GM12865 (cell line): ENCODE results near the gene STRBP.

Experiments used
- DNase-seq: peaks from one replicate; pipeline ENCODE4 v3.0.0; 2010; ENCODE audit warnings: low read depth
- H3K4me3 ChIP-seq: 2 replicates; pipeline ENCODE4 v1.5.1; 2011; ENCODE audit warnings: mild to moderate bottlenecking, low read depth, low read length, control low read depth
- TF ChIP-seq, protein P1 (sequence below): IDR thresholded peaks from 2 replicates; pipeline ENCODE4 v1.5.1; 2011; ENCODE audit warnings: low read length, control low read depth, low read depth, inconsistent platforms; ENCODE audit not compliant: insufficient read depth; ENCODE audit errors: missing control alignments

Gene STRBP

DNA sequence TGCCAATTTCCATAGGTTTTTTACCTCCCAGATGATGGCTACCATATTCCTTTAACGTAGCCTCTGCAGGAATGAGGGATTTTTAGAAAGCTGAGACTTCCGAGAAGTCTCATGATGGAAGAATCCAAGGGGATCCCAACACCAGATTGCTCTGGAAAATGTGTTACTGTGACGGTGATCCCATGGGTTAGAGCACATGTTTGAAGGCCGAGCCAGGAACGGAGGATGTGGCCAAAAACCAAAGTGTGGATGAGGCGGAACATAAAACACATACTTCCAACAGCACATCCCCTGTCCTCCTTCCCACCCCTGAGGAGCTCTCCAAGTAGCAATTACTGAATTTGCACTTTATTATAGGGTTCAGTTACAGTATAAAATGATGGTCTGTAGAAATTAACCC lies 152.3 kb downstream of the STRBP start:
- DNase-seq, result no peak
- TF ChIP-seq, protein P1, sequence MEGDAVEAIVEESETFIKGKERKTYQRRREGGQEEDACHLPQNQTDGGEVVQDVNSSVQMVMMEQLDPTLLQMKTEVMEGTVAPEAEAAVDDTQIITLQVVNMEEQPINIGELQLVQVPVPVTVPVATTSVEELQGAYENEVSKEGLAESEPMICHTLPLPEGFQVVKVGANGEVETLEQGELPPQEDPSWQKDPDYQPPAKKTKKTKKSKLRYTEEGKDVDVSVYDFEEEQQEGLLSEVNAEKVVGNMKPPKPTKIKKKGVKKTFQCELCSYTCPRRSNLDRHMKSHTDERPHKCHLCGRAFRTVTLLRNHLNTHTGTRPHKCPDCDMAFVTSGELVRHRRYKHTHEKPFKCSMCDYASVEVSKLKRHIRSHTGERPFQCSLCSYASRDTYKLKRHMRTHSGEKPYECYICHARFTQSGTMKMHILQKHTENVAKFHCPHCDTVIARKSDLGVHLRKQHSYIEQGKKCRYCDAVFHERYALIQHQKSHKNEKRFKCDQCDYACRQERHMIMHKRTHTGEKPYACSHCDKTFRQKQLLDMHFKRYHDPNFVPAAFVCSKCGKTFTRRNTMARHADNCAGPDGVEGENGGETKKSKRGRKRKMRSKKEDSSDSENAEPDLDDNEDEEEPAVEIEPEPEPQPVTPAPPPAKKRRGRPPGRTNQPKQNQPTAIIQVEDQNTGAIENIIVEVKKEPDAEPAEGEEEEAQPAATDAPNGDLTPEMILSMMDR, result no peak
- H3K4me3 ChIP-seq, result no peak overlapping the region

DNA sequence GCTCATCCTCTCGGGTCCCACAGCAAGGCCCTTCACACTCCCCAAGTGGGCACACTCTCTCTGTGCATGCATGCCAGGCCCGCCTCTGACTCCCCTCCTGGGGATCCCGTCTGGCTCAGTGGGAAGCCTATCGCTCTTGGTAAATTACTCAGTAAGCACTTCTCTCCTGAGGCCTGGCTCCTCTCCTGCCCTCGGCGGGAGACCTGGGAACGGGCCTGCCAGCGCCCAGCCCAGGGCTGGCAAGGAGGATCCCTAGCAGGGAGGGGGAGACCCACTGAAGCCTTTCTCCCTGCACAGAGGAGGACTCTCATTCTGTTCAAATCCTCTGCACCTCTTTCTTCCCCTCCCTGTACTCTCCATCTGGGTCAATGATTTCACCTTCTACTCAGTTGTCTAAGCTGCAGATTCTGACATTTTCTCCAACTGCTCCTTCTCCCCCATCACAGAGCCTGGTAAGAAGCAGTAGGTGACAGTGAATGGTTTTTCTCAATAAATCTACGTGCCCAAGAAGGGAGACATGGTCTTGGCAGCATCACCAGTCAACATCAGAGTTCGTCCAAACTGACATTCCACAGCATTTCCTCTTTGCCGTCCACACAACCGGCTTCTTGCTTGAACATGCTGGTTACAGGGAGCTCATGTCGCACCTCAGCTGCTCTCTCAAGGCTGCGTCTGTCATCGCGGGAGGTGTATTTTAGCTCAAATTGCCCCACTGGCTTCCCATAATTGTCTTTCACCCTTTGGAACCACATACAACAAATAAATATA lies 153.1 kb downstream of the STRBP start:
- H3K4me3 ChIP-seq, result no peak overlapping the region
- DNase-seq, result no peak
- TF ChIP-seq, protein P1, result no peak

DNA sequence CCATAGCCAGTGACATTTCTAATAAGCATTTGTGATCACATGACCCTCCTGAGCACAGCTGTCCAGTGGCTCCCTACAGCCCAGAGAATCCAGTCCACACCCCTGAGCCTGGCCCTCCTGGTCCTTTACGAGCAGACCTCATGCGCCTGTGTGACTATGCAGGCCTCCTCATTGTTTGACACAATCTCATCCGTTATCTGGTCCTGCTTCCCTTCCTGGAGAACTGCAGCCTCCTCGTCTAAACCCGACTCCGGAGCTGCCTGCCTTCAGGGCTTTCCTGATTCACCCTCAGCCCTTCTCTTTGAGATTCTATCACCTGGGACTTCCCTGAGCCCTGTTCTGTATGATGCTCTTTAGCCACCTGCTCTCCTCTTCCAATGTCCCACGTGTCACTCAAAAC lies 155.2 kb downstream of the STRBP start:
- DNase-seq, result no peak
- no peak overlapping the region for H3K4me3 ChIP-seq
- TF ChIP-seq, protein P1, result no peak

DNA sequence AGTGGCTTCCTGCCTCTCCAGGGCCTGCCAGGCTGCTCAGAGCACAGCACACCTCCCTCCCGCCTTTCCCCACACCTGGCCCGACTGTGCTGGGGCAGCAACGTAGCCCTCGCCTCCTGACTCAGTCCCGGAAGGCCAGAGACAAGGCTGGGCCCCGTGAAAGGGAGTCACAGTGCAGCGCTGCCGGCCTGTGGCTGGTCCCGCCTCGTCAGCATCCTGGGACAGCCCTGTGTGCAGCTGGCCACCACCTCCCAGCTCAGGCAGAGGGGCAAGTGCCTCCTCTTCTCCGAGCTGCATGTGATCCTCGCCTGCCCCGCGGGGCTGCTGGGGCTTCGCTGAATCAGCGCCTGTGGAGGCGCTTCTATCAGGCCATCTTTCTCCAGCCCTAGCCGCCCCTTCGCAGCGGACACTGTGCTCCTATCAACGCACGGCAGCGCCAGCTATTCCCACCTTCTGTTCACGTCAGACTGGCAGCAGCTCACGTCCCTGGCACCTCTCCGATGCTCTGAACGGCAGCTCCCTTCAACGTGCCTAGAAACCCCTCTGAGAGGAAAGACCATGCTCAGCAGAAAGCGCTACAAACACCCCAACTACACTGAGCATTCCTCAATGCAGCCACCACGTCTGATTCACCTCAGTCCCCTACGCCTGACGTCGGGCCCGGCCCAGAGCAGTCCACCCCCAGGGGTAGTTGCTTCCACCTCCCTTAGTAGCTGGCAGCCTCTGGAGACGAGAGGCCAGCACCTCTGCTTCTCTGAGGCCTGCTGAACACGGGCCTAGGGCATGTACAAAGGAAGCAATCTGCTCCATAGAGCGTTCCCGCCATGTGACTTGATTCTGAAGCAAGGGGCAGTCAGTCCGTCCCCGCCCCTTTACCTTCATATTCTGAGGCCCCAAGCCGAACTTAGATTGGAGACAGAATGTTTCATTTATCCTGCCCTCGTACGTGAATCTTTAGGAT lies 156.1 kb downstream of the STRBP start:
- DNase-seq, result peak; percentile 34
- TF ChIP-seq, protein P1, result no peak
- no peak overlapping the region for H3K4me3 ChIP-seq

DNA sequence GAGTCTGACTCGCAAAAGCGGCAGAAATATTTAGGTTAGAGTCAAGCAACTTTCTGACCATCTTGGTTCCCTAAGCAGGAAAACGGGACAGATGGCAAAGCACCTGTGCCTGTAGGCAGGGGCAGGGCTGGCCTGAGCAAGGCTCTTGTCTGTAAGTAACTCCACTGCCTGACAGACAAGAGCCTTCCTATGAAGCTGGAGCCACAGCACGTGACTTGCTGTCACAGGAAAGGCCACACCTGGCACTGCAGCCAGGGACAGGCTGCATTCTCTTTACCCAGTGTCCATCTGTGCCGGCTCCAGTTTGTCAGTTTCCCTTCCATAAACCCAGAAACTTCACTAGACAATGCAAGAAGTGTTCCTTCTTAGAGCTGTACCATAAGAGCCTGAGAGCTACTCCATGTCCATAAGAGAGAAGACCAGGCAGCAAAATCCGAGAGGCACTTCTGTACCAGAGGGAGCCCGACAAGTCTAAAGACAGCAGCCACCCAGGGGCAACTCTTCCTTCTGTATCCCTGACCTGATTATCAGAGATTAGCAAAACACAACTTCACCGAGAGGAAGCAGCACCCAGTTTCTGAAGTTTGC lies 156.9 kb downstream of the STRBP start:
- H3K4me3 ChIP-seq, result no peak overlapping the region
- DNase-seq, result no peak

DNA sequence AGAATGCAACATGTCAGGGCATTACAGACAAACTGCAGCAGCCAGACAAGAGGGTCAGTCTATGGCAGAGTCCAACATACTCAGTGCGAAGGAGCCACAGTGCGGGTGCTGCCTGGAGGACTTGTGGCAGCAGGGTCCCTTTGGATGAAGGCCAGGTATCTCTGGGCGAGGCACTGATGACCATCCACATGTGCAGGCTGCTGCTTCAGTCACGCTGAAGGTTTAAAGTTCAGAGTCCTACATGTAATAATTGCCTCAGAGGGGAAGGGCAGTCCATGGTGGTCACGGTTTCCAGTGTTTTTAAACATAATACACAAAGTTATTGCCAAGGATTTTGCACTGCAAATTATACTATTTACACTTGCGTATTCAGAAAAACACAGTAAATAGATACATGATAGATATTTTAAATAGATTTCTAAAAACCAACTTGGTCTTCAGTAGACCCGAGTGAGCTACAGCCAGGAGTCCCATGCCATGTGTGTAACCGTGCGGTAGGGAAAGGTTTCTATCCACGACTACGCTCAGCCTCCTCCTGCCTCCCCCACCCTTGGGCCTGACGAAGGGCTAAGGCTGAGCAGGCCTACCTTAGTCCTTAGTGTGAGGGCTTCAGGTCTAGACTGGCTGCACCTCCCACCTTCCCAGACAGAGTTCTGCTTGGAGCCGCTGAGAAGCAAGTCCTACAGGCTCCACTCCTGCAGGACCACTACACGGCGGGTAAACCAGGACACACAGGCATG lies 158.7 kb downstream of the STRBP start:
- no peak for DNase-seq
- TF ChIP-seq, protein P1, result no peak
- H3K4me3 ChIP-seq, result no peak overlapping the region

More for the DNA sequence above, 156.9 kb downstream of the STRBP start:
- TF ChIP-seq, protein P1, result no peak
